Measurements from ENCODE around the gene ABLIM2.
A peak's percentile ranks its signal among the peaks of the same experiment; 100 is the strongest.

Gene ABLIM2

DNA sequence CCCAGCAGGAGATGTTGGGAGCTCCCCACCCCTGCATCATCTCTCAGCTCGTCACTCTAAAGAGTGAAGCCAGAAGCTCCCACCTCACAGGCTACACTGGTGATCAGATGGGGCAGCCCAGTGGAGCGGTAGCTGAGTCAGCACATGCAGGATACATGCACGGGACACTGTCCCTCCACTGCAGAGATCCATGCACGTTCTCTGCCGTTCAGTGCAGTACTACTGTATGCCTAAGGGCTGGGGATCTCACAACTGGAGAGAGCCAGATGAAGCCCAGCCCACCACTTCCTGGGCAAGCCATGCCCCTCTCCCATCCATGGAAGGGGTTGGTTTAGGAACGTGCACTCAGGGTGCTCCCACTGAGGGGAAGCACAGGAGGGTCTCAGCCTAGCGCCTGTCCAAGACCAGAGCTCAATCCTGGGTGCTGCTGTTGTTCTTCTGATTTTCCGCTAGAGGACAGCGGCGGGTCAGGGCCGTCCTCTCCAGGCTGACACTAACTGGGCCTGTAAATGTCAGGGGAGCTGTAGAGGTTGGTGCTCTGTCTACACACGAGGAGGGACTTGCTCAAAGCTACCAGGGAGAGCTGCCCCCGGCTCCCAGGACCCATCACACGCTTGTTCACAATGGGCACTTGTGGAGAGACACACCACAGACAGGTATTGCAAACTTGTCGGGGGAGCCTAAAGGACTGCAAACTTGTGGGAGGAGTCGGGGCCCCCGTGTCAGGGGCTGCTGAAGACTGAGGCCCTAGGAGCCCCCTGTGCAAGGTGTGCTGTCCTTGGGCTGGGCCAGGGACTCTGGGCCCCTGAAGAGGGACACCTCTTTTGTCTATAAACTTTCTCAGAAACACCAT, 18.2 kb upstream of the ABLIM2 start:
- no peak for DNase-seq (ENCODE audit: low read depth in 2 of 3, low spot score in 1 of 3)

- no peak for DNase-seq (ENCODE audit: low read depth in 2 of 3, low spot score in 1 of 3)
Observed at GRCh38 chr4:8175686-8176085, 17.1 kb upstream of the ABLIM2 start.

DNA sequence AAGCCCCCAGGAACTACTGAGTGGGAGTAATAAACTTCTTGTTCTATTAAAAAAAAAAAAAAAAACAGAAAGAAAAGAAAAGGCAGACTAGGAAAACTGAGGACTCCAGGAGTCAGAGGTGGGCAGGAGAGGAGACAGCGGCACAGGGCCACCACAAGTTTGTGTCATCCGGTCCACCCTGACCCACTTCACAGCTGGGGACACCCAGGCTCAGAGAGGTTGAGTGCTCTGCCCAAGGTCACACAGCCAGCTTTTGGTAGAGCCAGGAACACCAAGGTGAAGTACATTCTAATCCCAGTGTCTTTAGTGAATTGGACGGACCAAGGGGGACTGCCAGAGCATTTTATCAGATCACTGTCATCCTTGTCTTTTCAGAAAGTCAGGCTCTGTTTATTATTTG, 16.4 kb upstream of the ABLIM2 start:
- DNase-seq (ENCODE audit: low read depth in 2 of 3, low spot score in 1 of 3): no peak

GRCh38 chr4:8173492-8174242, 15.1 kb upstream of the ABLIM2 start:
- no peak for DNase-seq (ENCODE audit: low read depth in 2 of 3, low spot score in 1 of 3)

DNA sequence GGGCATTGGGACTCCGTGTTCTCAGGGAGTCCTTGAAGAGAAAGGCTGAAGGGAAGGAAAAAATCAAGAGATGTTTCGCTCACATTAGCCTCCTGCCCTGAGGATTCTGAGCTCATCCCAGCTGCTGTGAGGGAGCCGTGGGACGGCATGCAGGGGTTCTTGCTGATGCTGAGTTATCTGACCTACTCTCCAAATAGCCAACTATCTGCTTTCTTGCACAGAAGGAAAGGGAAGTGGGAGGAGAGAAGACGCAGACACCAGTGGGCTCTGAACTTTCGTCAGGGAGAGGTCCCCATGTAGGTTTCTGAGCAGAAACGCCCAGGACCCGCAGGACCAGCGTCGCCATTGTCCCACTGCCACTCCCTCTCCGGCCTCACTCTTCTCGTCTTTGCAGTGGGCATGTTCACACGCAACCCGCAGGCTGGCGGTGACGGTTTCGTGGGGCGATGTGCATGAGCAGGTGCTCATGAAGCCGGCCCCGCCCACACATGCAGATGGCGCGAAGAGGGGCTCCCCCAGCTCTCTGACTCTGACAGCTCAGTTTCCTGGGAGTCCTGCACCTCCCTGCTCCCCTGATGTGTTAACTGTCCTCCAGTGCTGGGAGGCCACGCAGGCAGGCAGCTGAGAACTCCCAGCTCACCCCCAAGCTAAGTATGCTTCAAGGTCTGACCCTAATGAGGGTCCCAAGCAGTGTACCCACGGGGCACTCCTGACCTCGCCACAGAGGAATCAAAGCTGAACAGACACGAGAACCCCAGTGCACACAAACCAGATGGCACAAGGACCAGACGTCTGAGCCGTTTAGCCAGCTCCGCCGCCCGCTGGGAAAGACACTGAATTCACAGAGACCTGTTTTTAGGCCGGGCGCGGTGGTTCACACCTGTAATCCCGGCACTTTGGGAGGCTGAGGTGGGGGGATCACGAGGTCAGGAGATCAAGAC, 13.6 kb upstream of the ABLIM2 start:
- DNase-seq (ENCODE audit: low read depth in 2 of 3, low spot score in 1 of 3): peak in 1 of 3 donors; percentile 30

DNA sequence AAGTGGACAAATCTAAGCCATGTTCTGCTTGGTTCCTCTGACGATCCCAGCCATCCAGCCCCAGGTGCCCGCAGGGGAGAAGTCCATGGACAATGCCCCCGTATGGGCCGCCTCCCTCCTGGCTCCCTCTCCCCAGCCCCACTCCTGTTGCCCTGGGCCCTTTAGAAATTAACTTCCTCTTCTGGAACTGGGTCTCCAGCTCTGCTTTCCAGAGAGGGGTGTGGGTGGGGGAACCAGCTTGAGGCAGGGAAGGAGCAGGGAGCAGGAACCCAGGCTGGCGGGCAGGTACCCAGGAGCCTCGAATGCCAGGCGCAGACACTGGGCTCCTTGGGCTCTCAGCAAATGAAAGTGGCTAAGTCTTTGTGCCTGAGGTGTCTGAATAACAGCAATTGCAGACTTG, 12.7 kb upstream of the ABLIM2 start:
- no peak for DNase-seq (ENCODE audit: low read depth in 2 of 3, low spot score in 1 of 3)

DNA sequence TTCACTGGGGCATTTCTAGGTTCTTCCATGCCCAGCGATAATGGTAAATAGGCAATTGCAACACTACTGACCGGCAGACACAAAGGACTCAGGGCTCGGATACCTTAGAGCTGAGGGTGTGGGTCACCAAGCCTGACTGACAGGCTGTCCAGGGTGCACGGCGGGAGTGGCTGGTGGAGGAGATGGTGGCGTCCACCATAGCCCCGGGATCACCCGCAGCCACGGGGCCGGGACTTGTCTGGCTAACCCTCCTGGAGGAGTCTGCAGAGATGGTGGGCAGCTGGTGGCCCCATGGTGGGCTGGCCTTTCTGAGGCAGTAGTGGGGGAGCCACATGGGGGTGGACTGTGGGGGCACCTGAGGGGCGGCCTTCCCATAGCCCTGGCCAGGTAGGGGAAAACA, 11.7 kb upstream of the ABLIM2 start:
- no peak for DNase-seq (ENCODE audit: low read depth in 2 of 3, low spot score in 1 of 3)

GRCh38 chr4:8169763-8170162, 11.2 kb upstream of the ABLIM2 start:
- no peak for DNase-seq (ENCODE audit: low read depth in 2 of 3, low spot score in 1 of 3)

DNA sequence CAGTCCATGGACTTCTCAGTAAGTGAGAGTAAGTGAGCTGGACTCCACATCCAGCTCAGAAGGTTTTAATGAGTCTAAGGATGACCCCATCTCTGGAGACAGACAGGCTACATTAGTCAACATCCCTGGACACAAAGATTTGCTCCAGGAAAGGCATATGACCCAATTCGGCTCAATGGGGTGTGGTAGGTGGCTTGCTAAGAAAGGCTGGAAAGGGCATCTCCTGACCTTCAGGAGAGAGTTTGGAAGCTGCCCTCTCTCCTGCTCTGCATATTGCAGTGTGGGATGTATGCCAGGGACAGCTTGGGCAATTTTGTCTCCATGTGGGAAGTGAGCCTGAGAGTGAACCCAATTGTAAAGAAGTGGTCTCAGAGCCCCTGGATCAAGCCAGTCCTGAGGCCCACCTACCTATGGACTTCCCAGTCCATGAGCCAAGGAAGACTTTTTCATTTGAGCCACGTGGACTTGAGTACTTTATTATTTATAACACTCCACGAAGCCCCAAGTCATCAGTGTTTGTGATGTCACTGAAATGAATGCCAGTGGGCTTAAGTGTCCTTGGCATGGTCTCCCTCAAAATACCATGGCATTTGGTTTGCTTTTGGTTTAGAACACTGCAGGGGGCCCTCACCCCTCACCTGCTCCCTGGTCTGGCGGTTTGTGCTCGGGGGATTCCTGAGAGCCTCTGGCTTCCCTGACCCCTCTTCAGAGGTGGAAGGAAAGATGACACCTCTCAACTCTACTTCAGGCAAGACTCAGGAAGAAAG, 10.4 kb upstream of the ABLIM2 start:
- DNase-seq (ENCODE audit: low read depth in 2 of 3, low spot score in 1 of 3): no peak

DNA sequence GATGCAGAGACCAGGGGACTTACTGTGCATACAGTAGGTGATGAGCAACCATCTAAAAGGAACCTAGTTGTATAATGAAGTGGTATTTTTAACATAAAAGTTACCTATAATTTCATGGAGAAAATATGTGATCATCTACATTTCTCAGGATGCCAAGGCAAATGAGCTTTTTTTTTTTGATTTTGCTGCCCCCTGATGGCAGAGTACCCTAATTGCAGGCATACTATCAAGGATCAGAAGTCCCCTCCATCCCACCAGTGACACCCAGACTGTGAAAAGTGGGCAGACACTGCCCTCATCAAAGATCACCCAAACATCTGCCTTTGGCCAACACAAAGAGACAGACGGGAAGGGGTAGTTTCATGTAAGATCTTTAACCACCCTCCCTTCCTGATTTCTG, 9.6 kb upstream of the ABLIM2 start:
- DNase-seq (ENCODE audit: low read depth in 2 of 3, low spot score in 1 of 3): no peak

DNA sequence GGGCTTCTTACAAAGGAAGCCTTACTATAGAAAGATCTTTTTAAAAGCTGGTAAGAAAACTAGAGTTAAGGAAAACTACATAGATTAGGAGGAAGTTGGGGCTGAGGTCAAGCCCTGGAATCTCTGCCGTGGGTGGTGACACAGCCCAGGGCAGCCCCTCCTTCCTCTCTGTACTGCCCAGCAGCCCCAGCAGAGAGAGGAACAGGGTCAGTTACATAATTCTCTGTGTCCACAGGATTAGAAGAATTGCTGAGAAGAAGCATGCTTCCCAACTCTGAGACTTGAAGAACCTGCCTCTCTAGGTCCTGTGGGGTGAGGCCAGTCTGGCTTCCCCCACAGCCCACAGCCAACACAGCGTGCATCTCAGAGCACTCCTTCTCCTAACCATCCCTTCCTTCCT, 9.2 kb upstream of the ABLIM2 start:
- no peak for DNase-seq (ENCODE audit: low read depth in 2 of 3, low spot score in 1 of 3)

DNA sequence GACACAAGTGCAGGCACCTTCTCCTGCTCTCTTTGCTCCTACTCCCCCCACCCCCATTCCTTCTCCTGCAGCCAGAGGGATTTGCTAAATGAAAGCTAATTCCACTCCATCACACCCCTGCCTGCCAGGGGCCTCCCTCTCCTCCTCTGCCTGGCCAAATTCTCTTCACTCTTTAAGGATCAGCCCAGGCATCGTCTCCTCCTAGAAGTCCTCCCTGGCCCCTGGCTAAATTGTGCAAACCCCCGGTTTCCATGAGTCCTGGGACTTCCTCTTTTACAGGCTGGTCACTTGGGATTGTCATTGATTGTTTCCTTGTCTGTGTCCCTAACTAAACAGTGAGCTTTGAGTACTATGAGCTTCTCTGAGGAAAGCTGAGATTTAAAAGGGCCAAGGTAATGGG, 8.7 kb upstream of the ABLIM2 start:
- no peak for DNase-seq (ENCODE audit: low read depth in 2 of 3, low spot score in 1 of 3)

DNA sequence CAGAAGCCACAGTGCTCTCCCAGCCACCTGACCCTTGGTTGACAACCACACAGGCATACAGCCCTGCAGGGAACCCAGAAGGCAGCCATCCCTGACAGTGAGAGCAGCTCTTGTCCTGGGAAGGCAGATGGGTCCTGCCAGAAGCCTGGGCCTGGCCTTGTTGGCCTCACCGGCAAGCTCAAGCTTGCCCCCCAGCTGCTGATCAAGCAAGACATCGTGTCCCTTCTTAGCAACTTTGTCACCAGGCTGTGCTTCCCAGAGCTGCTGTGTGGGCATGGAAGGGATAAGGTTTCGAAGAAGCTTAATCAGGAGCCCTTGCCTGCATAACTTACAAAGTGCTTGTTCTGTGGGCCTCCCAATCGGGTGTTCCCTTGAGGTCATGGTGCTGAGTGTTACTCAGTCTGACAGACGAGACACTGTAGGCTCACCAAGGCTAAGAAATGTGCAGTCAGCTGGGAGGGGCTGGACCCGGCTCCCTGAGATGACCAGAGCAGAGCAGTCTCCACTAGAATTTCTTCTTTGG, 6.8 kb upstream of the ABLIM2 start:
- no peak for DNase-seq (ENCODE audit: low read depth in 2 of 3, low spot score in 1 of 3)

DNA sequence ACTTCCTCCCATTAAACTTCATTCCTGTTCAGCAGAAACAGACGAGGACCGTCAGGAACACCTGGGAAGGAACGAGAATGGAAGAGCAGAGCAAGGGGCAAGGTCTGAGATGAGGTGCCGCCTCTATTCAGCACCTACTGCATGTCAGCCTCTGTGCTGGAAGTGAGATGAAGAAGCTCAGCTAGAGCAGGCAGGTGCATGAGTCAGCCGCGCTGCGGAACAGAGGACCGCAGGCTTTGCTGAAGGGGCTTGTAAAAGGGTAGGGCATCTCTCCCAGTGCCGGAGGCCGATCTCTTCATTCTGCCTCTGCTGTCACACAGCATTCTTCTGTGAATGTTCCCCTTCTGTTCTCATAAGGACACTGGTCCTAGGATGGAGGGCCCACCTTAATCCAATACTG, 6.1 kb upstream of the ABLIM2 start:
- DNase-seq (ENCODE audit: low read depth in 2 of 3, low spot score in 1 of 3): no peak

GRCh38 chr4:8164194-8164565, 5.6 kb upstream of the ABLIM2 start:
- no peak for DNase-seq (ENCODE audit: low read depth in 2 of 3, low spot score in 1 of 3)

DNA sequence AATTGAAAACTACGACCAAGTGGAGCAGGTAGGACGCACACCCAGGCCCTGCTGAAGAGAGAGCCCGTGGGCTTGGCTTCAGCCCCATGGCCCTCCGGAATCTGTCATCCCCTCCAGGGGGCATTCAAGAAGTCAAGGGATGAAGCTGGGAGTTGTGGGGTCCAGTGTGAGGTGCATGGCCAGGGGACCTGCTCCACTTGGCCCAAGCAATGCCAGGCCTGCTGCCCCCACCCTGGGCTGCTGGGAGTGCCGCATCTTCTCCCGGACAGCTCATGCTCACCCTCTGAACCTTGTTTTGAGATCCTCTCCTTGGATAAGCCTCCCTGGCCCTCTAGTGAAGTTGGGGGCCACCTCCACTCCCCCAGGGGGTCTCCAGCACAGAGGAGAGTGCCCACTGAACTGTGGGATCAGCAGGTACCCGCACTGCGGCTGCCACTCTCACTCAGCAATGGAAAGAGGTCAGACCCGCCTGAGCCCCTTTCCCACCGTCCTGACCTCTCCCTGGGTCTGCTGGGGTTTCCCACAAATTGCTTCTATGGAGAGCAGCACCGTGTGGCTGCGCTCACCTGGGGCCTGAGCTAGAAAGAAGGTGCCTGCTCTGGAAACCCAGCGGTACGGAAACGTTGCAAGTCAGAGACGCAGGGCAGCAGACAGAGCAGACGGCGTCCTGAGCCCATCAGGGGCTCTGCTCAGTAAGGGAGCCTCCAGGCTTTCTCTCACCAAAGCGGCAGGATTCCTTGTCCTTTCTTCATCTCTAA, 5.0 kb upstream of the ABLIM2 start:
- no peak for DNase-seq (ENCODE audit: low read depth in 2 of 3, low spot score in 1 of 3)

- DNase-seq (ENCODE audit: low read depth in 2 of 3, low spot score in 1 of 3): no peak
Observed at GRCh38 chr4:8163026-8163425, 4.4 kb upstream of the ABLIM2 start.

GRCh38 chr4:8162625-8163024, 4.0 kb upstream of the ABLIM2 start:
- DNase-seq (ENCODE audit: low read depth in 2 of 3, low spot score in 1 of 3): no peak

GRCh38 chr4:8160572-8160971, 2.0 kb upstream of the ABLIM2 start:
- DNase-seq (ENCODE audit: low read depth in 2 of 3, low spot score in 1 of 3): no peak

GRCh38 chr4:8160233-8160560, 1.6 kb upstream of the ABLIM2 start:
- no peak for DNase-seq (ENCODE audit: low read depth in 2 of 3, low spot score in 1 of 3)
